Endothelial cell of umbilical vein (primary cell): ENCODE data around the gene GDE1. TPM values are rescaled to one million over a fixed set of nuclear protein-coding genes. Genes with fewer than 3 reads are reported as not detected.

Experiments
- BruUV-seq: library from RNA; stranded (reverse); fragments of 400-500 nt; replicated peaks from 2 replicates; lab custom pipeline; 2021; lab: Mats Ljungman, UMichigan
- CTCF ChIA-PET: fragments of 300-600, 350-600 bp; sonication (Branson Sonifier 250); formaldehyde crosslinking; loops from one replicate; lab custom pipeline; 2021; ENCODE audit warnings: antibody characterized with exemption, inconsistent platforms; lab: Charles Lee
- POLR2A ChIA-PET: fragments of 300-600, 350-600 bp; sonication (Branson Sonifier 250); formaldehyde crosslinking; loops from one replicate; lab custom pipeline; 2021; ENCODE audit warnings: antibody characterized with exemption, inconsistent platforms; lab: Charles Lee
- DNase-seq: peaks from one replicate; pipeline ENCODE4 v3.0.0-alpha.2; 2011; ENCODE audit warnings: low read depth, low spot score
- FAIRE-seq: peaks from 2 replicates; lab custom pipeline; 2011; peaks lifted over from hg19 to GRCh38; lab: Jason Lieb, UNC
- H2AFZ ChIP-seq: 2 replicates; pipeline ENCODE4 v1.6.0; 2012; ENCODE audit warnings: low read depth, low read length, control low read depth, inconsistent platforms
- H3K27ac ChIP-seq: 2 replicates; pipeline ENCODE4 v1.5.1; 2011; ENCODE audit warnings: low read depth, mild to moderate bottlenecking, control low read depth, low read length, moderate library complexity; ENCODE audit not compliant: insufficient read depth
- H3K27me3 ChIP-seq, 2 experiments: 2 replicates each; pipeline versions ENCODE4 v1.6.0 to v1.6.1; 2011; ENCODE audit warnings: low read length in 2 of 2, mixed read lengths in 1 of 2; ENCODE audit not compliant: control insufficient read depth in 2 of 2, insufficient read depth in 2 of 2
- H3K36me3 ChIP-seq, 2 experiments: 2 replicates in 1 of 2; 3 replicates in 1 of 2; pipeline ENCODE4 v1.5.1; 2011; ENCODE audit warnings: low read length in 2 of 2, mild to moderate bottlenecking in 1 of 2, moderate library complexity in 1 of 2; ENCODE audit not compliant: control insufficient read depth in 2 of 2, insufficient read depth in 2 of 2; ENCODE audit errors: extremely low read depth in 1 of 2
- H3K4me1 ChIP-seq: 3 replicates; pipeline ENCODE4 v1.5.1; 2011; ENCODE audit warnings: mild to moderate bottlenecking, low read length; ENCODE audit not compliant: control insufficient read depth, insufficient read depth; ENCODE audit errors: extremely low read depth
- H3K4me2 ChIP-seq: 2 replicates; pipeline ENCODE4 v1.6.1; 2011; ENCODE audit warnings: low read length, control low read depth, mixed read lengths; ENCODE audit not compliant: insufficient read depth
- H3K4me3 ChIP-seq, 3 experiments: fragments of 200-600 bp in 1 of 3; sonication (generic), shearing (Covaris generic) in 1 of 3; replicated peaks in 1 of 3; 2 replicates each; pipeline ENCODE4 v1.5.1; 2011 to 2016; ENCODE audit warnings: control low read depth in 3 of 3, low read length in 3 of 3, mild to moderate bottlenecking in 2 of 3, inconsistent platforms in 1 of 3, low read depth in 1 of 3, moderate library complexity in 1 of 3; ENCODE audit not compliant: insufficient read depth in 1 of 3
- H3K79me2 ChIP-seq: 2 replicates; pipeline ENCODE4 v1.6.0; 2012; ENCODE audit warnings: low read length, inconsistent platforms; ENCODE audit not compliant: control insufficient read depth, insufficient read depth
- H3K9ac ChIP-seq: replicated peaks from 2 replicates; pipeline ENCODE3; 2011; ENCODE audit warnings: low read length, control low read depth; ENCODE audit not compliant: insufficient read depth; ENCODE audit errors: extremely low read depth
- H3K9me1 ChIP-seq: replicated peaks from 3 replicates; pipeline ENCODE4 v1.6.0; 2011; ENCODE audit warnings: mild to moderate bottlenecking, low read length; ENCODE audit not compliant: control insufficient read depth, insufficient read depth; ENCODE audit errors: extremely low read depth
- H3K9me3 ChIP-seq: replicated peaks from 2 replicates; pipeline ENCODE4 v1.5.1; 2012; ENCODE audit warnings: low read length, inconsistent platforms; ENCODE audit not compliant: control insufficient read depth, insufficient read depth
- H4K20me1 ChIP-seq: replicated peaks from 2 replicates; pipeline ENCODE3; 2011; ENCODE audit warnings: mild to moderate bottlenecking, low read length; ENCODE audit not compliant: control insufficient read depth, insufficient read depth; ENCODE audit errors: extremely low read depth
- EZH2 ChIP-seq: IDR thresholded peaks from 2 replicates; pipeline ENCODE4 v1.6.1; 2012; ENCODE audit warnings: borderline replicate concordance, low read depth, mild to moderate bottlenecking, moderate library complexity, low read length, inconsistent platforms; ENCODE audit not compliant: severe bottlenecking
- FOS ChIP-seq: IDR thresholded peaks from 2 replicates; pipeline ENCODE4 v1.6.1; 2011; ENCODE audit warnings: mild to moderate bottlenecking, low read length, moderate library complexity, borderline replicate concordance; ENCODE audit not compliant: insufficient read depth
- GATA2 ChIP-seq: IDR thresholded peaks from 2 replicates; pipeline ENCODE4 v1.7.0; 2011; ENCODE audit warnings: low read depth, mild to moderate bottlenecking, moderate library complexity, mixed read lengths, low read length; ENCODE audit not compliant: insufficient read length, insufficient read depth
- JUN ChIP-seq: IDR thresholded peaks from 2 replicates; pipeline ENCODE4 v1.6.1; 2011; ENCODE audit warnings: borderline replicate concordance, low read depth; ENCODE audit not compliant: insufficient read length, insufficient read depth
- MAX ChIP-seq: IDR thresholded peaks from 2 replicates; pipeline ENCODE4 v1.6.1; 2011; ENCODE audit not compliant: insufficient read depth, insufficient read length
- MYC ChIP-seq: IDR thresholded peaks from one replicate; pipeline ENCODE4 v1.6.1; 2011; ENCODE audit warnings: mild to moderate bottlenecking, low read depth, low read length
- POLR2A ChIP-seq: IDR thresholded peaks from 2 replicates; pipeline ENCODE4 v1.6.1; 2012; ENCODE audit warnings: low read depth, mild to moderate bottlenecking, control low read depth, low read length
- POLR2AphosphoS5 ChIP-seq: IDR thresholded peaks from 2 replicates; pipeline ENCODE4 v1.6.1; 2012; ENCODE audit warnings: low read depth, mild to moderate bottlenecking, control low read depth, low read length, moderate library complexity; ENCODE audit not compliant: insufficient read depth
- dilution Hi-C: fragments of 300-500 bp; cut with MboI; formaldehyde crosslinking; loops from one replicate; pipeline ENCODE4 v1.15.0; 2019; ENCODE audit warnings: low sequenced_read_pairs; ENCODE audit not compliant: extremely low pct_ligation_motif_present
- intact Hi-C: fragments of 100-400 bp; cut with micrococcal nuclease; formaldehyde crosslinking; loops from one replicate; pipeline ENCODE4 v1.10.0; 2022
- polyA plus RNA-seq, 4 experiments: library from polyadenylated mRNA; depleted of rRNA in 3 of 4; stranded (reverse) in 3 of 4; unstranded in 1 of 4; fragments of >200 nt; gene quantifications; 2 replicates each; pipeline versions ENCODE4 v1.2.1 to v1.2.3, GENCODE V29; 2011 to 2012; ENCODE audit warnings: missing spikeins in 1 of 4
- total RNA-seq: library from RNA; stranded (reverse); gene quantifications from 2 replicates; pipeline ENCODE4 v1.2.3, GENCODE V29; 2021
- TF ChIP-seq, protein P1 (sequence below), 2 donors: IDR thresholded peaks; 1 replicate in 1 of 2; 2 replicates in 1 of 2; pipeline ENCODE4 v1.5.1; 2011; ENCODE audit warnings: low read length in 2 of 2, mild to moderate bottlenecking in 2 of 2, moderate library complexity in 2 of 2, control low read depth in 1 of 2, inconsistent platforms in 1 of 2, low read depth in 1 of 2; ENCODE audit not compliant: insufficient read depth in 1 of 2; ENCODE audit errors: extremely low read depth in 1 of 2

Gene GDE1
- total and polyA plus RNA-seq, 2 donors (not counting 3 experiments of a cell fraction or from before 2014, with no cell fraction given), result 34.9 to 50.5 TPM

- TF ChIP-seq, protein P1, sequence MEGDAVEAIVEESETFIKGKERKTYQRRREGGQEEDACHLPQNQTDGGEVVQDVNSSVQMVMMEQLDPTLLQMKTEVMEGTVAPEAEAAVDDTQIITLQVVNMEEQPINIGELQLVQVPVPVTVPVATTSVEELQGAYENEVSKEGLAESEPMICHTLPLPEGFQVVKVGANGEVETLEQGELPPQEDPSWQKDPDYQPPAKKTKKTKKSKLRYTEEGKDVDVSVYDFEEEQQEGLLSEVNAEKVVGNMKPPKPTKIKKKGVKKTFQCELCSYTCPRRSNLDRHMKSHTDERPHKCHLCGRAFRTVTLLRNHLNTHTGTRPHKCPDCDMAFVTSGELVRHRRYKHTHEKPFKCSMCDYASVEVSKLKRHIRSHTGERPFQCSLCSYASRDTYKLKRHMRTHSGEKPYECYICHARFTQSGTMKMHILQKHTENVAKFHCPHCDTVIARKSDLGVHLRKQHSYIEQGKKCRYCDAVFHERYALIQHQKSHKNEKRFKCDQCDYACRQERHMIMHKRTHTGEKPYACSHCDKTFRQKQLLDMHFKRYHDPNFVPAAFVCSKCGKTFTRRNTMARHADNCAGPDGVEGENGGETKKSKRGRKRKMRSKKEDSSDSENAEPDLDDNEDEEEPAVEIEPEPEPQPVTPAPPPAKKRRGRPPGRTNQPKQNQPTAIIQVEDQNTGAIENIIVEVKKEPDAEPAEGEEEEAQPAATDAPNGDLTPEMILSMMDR (IDR thresholded peaks at IDR 0.05; ENCODE audit: extremely low read depth in 1 of 2, insufficient read depth in 1 of 2, low read depth in 1 of 2, low read length in 2 of 2), result no peak
- TF ChIP-seq EZH2 (no peak), FOS (no peak), POLR2A (no peak), GATA2 (no peak), POLR2AphosphoS5 (no peak), MAX (no peak), MYC (no peak), JUN (no peak)
- H2AFZ ChIP-seq, result no peak overlapping the region
- no peaks in the 10 kb centered on the region for H3K9me1 ChIP-seq
- ChIA-PET POLR2A (no interaction called here), CTCF (interaction anchor here (1.3 to 2.7 kb wide), 3 partner anchors 20 to 344 kb away, joined by 4 to 17 read pairs (median 5); no protein-coding TSS in a partner anchor)
- dilution Hi-C loops, result no loop called here
- no peak for FAIRE-seq
- no peaks in the 10 kb centered on the region for H3K27me3 ChIP-seq
- H4K20me1 ChIP-seq, result peaks cover 3% of the 10 kb centered on the region
- BruUV-seq, result no TSS peak
- H3K79me2 ChIP-seq, result peaks cover 14% of the 10 kb centered on the region
- no peaks in the 10 kb centered on the region for H3K9me3 ChIP-seq
- peaks cover 9 to 12% of the 10 kb centered on the region in 2 experiments for H3K36me3 ChIP-seq
- no peak overlapping the region for H3K9ac ChIP-seq
- DNase-seq, result no peak
- intact Hi-C loops, result no loop called here
- no peak overlapping the region for H3K4me3 ChIP-seq
- H3K4me1 ChIP-seq, result no peaks in the 10 kb centered on the region
- no peak overlapping the region for H3K4me2 ChIP-seq
- H3K27ac ChIP-seq, result no peak overlapping the region
Observed at GRCh38 chr16:19563377-19563776, 41.5 kb upstream of the GDE1 start.
